ENCODE results near the gene GJD3.
"Not testable (repeated sequence)": the region's sequence is repeated elsewhere in the genome, so short reads cannot be mapped to it uniquely, and the experiment has no call there.

GJD3 gene, protein sequence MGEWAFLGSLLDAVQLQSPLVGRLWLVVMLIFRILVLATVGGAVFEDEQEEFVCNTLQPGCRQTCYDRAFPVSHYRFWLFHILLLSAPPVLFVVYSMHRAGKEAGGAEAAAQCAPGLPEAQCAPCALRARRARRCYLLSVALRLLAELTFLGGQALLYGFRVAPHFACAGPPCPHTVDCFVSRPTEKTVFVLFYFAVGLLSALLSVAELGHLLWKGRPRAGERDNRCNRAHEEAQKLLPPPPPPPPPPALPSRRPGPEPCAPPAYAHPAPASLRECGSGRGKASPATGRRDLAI

DNA sequence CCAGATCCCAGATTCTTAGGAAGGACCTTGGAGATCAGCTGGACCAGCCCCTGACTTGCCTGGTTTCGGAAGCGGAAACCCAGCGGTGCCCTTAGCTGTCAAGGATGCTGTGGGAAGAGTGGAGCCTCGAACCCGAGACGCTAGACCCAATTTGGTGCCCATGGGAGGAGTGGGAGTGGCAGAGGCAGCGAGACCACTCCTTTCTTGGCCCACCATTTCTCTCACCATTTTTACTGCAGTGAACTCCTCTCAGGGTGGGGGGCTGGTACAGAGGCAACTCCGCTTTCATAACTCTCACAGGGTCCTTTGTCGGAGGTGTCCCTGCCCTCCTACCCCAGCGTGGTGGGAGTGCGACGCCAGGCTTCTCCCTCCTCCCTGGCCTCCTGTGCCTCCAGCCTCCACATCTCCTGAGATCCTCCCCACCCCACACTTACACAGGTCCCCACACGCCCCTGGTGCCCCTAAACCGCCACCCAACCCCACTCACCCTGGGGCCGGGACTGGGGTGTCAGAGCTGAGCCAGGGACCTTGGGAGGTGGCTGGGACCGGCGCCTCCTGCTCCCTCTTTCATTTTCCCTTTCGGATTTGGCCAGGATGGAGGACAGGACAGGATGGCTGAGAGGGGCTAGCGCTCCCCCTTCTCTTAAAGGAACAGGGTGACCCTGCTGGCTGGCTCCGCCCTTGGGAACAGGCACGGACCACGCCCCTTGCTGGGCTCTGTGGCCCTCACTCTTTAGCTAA, at the start of gene GJD3:
GJD3 (minus strand) TSS at position 617 of the 741 bp plus-strand sequence. CDS start 922 bp downstream, outside the sequence.
- H3K27ac ChIP-seq: no peak within 1 kb of the TSS
- H3K4me3 ChIP-seq: peak within 1 kb of the TSS; percentile 38 to 60 (median 49)

DNA sequence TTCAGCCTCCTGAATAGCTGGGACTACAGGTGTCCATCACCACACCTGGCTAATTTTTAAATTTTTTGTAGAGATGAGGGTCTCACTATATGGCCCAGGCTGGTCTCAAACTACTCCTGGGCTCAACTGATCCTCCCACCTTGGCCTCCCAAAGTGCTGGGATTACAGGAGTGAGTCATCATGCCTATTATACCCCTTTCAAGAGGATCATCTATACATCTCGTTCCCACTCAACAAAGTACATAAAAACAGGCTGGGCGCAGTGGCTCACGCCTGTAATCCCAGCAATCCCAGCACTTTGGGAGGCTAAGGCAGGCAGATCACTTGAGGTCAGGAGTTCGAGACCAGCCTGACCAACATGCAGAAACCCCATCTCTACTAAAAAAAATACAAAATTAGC, 49.8 kb upstream of the GJD3 start:
- H3K4me3 ChIP-seq, H3K27ac ChIP-seq: not testable (repeated sequence)

DNA sequence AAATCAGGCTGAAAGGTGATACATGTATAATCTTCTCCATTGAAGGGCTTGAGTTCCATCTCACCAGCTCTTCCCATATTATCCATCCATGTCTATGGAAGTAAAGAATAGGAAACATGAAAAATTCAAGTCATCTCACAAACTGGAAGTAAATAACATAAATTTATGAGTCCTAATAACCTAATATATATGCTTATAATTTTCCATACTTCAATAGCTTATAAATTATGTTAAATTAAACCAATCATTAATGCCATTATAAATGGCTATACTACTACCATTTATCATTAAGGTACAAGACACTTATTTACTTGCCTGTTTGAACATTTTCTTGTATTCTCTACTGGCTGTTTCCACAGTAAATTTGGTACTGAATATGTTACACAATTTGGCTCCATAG, 48.3 kb upstream of the GJD3 start:
- H3K27ac ChIP-seq: no peak overlapping the region
- no peak overlapping the region for H3K4me3 ChIP-seq

DNA sequence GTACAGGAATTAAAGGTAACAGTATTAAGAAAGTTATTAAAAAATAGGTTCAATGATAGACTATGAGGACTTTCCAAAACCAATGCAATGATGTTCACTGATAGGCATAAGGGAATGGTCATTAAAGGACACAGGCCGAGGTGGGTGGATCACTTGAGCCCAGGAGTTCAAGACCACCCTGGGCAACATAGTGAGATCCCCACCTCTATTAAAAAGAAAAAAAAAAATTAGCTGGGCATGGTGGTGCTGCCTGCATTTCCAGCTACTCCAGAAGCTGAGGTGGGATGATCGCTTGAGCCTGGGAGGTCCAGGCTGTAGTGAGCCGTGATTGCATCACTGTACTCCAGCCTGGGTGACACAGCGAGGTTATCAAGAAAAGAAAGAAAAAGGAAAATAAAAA, 47.3 kb upstream of the GJD3 start:
- Histone ChIP-seq H3K27ac (no peak overlapping the region), H3K4me3 (no peak overlapping the region)

DNA sequence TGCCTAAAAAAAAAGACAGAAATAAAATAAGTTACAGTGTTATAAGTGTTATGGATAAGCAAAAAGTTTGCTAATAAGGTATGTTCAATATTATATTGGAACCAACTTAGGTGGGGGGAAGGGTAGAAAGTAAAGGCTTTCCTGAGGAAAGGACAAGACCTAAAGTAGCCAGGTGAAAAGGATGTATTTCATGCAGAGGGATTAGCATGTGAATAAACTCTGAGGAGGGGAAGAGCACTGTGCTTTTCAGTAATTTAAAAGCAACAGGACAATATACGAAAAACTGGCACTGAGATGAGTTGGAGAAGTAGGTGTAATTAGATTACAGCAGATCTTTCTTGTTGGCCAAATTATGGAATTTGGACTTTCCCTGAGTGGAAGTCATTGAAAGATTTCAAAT, 45.5 kb upstream of the GJD3 start:
- H3K27ac ChIP-seq: no peak overlapping the region

DNA sequence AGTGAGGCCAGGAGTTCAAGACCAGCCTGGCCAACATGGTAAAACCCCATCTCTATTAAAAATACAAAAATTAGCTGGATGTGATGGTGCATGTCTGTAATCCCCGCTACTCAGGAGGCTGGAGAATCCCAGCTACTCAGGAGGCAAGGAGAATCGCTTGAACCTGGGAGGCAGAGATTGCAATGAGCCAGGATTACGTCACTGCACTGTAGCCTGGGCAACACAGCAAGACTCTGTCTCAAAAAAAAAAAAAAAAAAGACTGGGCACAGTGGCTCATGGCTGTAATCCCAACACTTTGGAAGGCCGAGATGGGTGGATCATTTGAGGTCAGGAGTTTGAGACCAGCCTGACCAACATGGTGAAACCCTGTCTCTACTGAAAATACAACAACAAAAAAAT, 45.0 kb upstream of the GJD3 start:
- not testable (repeated sequence) for H3K27ac ChIP-seq, H3K4me3 ChIP-seq

More for the DNA sequence above, 45.5 kb upstream of the GJD3 start:
- H3K4me3 ChIP-seq: no peak overlapping the region

DNA sequence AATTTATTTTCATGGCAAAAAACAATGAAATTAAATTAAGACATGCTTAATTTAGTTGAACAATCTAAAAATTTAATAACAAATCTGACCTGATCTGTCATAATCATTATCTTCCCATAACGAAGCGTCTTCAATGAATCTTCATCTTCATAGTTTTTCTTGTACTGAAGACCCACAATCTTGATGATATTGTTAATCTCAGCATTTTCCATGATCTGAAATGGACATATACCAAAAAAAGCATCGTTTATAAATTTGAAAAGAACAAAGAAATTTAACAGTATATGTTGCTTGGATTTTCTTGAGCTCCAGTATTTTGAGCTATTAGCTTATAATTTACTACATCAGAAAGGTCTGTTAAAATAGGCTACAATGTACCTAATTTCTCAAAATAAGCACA, 42.9 kb upstream of the GJD3 start:
- Histone ChIP-seq H3K4me3 (no peak overlapping the region), H3K27ac (no peak overlapping the region)

DNA sequence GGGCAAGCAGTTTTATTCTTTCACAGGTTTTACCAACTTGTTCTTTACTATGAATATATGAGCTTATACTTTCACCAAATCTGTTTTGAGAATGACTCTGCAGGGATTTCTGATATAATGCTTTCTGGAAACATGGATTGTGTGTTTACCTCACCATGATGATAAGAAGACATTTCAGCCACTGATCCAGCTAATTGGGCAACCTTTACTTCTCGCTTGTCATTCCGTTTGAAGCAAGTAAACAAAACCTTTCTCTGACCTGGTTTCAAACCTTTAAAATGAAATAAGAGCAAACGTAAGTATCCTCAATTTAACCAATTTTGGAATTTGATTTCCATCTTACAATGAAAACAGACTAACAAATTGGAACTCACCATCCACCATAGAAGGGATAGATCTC, 39.5 kb upstream of the GJD3 start:
- H3K27ac ChIP-seq: no peak overlapping the region
- H3K4me3 ChIP-seq: no peak overlapping the region

DNA sequence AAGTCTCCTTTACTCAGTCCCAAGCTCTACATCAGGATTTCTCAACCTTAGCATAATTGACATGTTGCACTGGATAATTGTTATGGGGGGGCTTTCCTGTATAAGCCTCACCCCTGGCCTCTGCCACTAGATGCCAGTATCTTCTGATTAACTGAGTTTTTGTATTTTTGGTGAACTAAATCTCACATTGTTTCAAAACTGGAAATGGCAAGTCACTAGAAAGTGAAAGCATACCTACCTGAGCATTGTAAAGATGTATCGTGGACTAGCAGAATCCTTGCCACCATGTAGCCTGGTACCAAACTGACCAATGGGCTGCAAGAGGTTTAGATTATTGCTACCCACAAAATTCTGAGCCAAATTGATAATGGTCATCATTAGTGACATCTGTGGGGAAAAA, 38.1 kb upstream of the GJD3 start:
- peak overlapping the region in 2 of 21 experiments; percentile 1 to 30 for H3K27ac ChIP-seq
- no peak overlapping the region for H3K4me3 ChIP-seq

DNA sequence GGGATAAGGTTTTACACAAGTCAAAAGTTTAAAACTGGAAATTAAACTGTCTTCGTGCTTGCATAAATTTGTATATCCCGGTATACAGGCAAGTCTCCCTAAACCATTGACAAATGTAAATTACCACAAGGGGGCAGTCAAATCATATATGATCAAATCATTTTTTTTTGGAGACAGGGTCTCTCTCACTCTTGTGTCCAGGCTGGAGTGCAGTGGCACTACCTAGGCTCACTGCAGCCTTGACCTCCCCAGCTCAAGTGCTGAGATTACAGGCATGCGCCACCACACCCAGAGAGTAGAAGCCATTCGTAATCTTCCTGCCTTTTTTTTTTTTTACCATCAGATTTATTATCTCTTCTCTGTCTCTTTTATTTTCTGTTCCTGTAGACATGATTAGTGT, 34.6 kb upstream of the GJD3 start:
- Histone ChIP-seq H3K4me3 (no peak overlapping the region), H3K27ac (no peak overlapping the region)

DNA sequence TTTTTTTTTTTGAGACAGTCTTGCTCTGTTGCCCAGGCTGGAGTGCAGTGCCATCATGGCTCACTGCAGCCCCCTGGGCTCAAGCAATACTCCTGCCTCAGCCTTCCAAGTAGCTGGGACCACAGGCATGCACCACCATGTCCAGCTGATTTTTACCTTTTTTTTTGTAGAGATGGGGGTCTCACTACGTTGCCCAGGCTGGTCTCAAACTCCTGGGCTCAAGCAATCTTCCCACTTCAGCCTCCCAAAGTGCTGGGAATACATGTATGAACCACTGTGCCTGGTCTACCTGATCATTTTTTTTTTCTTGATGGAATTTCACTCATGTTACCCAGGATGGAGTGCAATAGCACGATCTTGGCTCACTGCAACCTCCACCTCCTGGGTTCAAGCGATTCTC, 22.0 kb upstream of the GJD3 start:
- not testable (repeated sequence) for H3K27ac ChIP-seq

DNA sequence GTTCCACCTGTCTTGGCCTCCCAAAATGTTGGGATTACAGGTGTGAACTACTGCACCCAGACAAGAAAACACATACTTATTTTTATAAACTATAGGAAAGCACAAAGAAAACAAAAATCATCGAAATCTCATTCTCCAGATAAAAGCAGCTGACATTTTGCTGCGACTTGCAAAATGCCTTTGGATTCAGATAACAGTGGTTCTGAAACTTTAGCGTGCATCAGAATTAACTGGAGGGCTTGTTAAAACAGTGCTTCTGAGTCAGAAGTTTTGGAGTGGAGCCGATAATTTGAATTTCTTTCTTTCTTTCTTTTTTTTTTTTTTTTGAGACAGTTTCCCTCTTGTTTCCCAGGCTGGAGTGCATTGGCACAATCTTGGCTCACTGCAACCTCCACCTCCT, 17.7 kb upstream of the GJD3 start:
- H3K27ac ChIP-seq: no peak overlapping the region

More for the DNA sequence above, 22.0 kb upstream of the GJD3 start:
- H3K4me3 ChIP-seq: not testable (repeated sequence)

DNA sequence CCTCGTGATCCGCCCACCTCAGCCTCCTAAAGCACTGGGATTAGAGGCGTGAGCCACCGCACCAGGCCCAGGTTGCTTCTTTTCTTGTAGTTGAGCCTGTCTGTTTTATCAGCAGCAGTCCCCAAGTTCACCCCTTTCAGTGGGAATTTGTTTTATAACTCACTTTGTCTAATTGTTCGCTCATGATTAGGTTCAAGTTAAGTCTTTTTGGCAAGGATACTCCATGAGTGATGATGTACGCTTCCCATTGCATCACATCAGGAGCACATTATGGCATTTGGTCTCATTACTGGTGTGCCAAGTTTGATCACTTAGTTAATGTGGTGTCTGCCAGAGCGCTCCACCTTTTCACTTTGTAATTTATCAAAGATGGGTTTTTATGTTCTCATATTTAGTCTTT, 14.4 kb upstream of the GJD3 start:
- Histone ChIP-seq H3K4me3 (no peak overlapping the region), H3K27ac (no peak overlapping the region)

More for the DNA sequence above, 17.7 kb upstream of the GJD3 start:
- no peak overlapping the region for H3K4me3 ChIP-seq

DNA sequence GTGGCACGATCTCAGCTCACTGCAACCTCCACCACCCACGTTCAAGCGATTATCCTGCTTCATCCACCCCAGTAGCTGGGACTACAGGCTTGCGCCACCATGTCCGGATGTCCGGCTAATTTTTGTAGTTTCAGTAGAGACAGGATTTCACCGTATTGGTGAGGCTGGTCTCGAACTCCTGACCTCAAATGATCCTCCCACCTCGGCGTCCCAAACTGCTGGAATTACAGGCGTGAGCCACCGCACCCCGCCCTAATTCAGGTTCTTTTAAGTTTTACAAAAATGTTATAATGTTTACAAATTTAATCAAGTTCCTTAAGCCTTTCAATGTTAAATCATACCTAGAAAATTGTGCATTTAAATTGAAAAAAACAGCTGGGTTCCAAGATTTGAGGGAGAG, 13.3 kb upstream of the GJD3 start:
- Histone ChIP-seq H3K27ac (no peak overlapping the region), H3K4me3 (no peak overlapping the region)

DNA sequence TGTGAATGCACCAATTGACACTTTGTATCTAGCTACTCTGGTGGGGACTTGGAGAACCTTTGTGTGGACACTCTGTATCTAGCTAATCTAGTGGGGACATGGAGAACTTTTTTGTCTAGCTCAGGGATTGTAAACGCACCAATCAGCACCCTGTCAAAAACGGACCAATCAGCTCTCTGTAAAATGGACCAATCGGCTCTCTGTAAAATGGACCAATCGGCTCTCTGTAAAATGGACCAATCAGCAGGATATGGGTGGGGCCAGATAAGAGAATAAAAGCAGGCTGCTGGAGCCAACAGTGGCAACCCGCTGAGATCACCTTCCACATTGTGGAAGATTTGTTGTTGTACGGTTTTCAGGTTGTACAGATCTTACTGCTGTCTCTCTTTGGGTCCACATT, 12.0 kb upstream of the GJD3 start:
- not testable (repeated sequence) for H3K4me3 ChIP-seq, H3K27ac ChIP-seq

DNA sequence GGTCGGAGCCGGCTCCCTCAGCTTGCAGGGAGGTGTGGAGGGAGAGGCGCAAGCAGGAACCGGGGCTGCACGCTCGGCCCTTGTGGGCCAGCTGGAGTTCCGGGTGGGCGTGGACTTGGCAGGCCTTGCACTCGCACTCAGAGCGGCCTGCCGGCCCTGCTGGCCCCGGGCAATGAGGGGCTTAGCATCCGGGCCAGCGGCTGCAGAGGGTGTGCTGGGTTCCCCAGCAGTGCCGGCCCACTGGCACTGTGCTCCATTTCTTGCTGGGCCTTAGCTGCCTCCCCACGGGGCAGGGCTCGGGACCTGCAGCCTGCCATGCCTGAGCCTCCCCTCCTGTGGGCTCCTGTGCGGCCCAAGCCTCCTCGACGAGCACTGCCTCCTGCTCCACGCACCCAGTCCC, 11.2 kb upstream of the GJD3 start:
- H3K27ac ChIP-seq, H3K4me3 ChIP-seq: not testable (repeated sequence)

DNA sequence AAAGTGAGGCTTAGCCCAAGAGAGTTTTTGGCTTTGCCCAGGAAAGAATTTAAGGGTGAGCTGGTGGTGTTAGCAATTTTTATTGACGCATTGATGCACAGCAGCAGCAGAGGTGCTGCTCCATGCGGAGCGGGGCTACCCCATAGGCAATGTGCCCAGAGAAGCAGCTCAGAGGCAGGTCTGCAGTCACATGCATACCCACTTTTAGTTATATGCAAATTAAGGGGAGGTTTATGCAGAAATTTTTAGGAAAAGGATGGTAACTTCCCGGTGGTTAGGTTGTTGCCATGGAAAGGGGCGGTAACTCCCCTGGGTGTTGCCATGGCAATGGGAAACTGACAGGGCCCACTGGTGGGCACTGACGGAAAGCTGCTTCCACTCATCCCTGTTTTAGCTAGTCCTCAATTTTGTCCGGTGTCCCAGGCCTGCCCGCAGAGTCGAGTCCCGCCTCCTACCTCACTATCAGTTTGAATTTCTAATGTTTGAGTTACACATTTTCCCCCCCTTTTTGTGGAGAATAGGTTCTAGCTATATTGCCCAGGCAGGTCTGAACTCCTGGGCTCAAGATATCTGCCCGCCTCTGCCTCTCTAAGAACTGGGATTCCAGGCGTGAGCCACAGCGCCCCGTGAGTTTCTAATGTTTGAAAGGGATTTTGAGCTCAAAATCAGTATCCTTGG, 10.4 kb upstream of the GJD3 start:
- H3K4me3 ChIP-seq: no peak overlapping the region
- no peak overlapping the region for H3K27ac ChIP-seq

DNA sequence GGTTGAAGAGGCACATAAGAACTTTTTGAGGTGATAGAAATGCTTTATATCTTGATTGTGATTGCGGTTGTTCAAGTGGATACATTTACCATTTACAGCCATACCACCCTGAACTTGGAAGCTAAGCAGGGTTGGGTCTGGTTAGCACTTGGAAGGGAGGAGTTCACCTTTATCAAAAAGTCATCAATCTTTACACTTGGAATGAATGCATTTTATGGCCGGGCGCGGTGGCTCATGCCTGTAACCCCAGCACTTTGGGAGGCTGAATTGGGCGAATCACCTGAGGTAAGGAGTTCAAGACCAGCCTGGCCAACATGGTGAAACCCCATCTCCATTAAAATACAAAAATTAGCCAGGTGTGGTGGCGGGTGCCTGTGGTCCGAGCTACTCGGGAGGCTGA, 9.5 kb upstream of the GJD3 start:
- no peak overlapping the region for H3K27ac ChIP-seq
- H3K4me3 ChIP-seq: no peak overlapping the region

DNA sequence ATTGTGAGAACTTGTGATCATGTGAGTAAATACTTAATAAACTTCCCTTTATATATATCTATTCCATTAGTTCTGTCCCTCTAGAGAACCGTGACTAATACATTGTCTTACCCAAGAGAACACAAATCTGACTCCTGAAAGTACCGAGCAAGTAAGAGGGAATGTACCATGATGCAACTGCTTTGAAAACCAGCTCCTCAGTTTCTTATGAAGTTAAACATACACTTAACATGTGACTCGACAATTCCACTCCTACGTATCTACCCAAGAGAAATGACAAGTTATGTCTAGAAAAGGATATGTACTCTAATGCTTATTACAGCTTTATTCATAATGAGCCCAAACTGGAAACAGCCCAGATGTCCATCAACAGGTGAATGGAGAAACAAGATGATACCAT, 8.8 kb upstream of the GJD3 start:
- Histone ChIP-seq H3K4me3 (no peak overlapping the region), H3K27ac (no peak overlapping the region)

DNA sequence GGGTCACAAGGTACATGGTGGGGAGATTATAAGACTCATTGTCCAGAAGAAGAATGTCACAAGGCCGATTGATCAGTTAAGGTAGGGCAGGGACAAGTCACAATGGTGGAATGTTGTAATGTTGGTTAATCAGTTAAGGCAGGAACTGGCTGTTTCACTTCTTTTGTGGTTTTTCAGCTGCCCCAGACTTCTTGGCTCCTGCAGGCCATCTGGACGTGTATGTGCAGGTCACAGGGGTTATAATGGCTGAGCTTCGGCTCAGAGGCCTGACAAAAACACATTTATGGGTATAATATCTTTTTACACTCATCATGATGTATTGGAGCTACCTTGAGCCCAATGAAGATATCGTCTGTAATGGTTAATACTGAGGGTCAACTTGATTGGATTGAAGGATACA, 8.1 kb upstream of the GJD3 start:
- H3K4me3 ChIP-seq, H3K27ac ChIP-seq: not testable (repeated sequence)

DNA sequence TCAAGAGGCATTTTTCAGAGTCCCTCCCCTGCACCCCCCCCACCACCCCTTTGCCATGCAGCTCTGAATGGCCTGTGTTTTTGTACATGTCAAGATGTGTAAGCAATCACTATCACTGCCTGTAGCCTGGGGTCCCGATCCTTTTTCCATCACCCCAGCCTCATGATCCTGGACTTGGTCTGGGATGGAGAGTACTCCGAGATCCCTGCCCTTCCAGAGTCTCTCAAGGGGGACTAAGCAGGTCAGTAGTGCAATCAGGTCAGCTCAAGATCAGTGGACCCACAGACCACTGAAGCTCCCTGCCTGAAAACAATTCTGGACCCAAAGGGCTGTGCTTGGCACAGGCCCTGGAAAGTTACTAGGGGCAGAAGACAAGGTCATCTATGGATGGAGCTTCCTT, 7.5 kb upstream of the GJD3 start:
- Histone ChIP-seq H3K27ac (no peak overlapping the region), H3K4me3 (no peak overlapping the region)
